ELF-1 (cell line): ENCODE data around the gene DHX32.

ENCODE experiments used
- DNase-seq: peaks from one replicate; pipeline ENCODE4 v3.0.0-alpha.2; 2016; ENCODE audit warnings: low read depth, low spot score

The DHX32 gene

GRCh38 chr10:125802739-125803138 is 78.4 kb downstream of the DHX32 start:
- DNase-seq = no peak

GRCh38 chr10:125802131-125802530 is 79.0 kb downstream of the DHX32 start:
- no peak for DNase-seq

GRCh38 chr10:125801574-125801973 is 79.5 kb downstream of the DHX32 start:
- DNase-seq = no peak

GRCh38 chr10:125799451-125800182 is 81.5 kb downstream of the DHX32 start:
- DNase-seq = no peak

GRCh38 chr10:125797994-125798662 is 83.0 kb downstream of the DHX32 start:
- no peak for DNase-seq

- DNase-seq = no peak
Observed at GRCh38 chr10:125797424-125797823, 83.7 kb downstream of the DHX32 start.

- DNase-seq = no peak
Observed at GRCh38 chr10:125795637-125796190, 85.4 kb downstream of the DHX32 start.

GRCh38 chr10:125795128-125795527 is 86.0 kb downstream of the DHX32 start:
- DNase-seq = no peak

- DNase-seq = no peak
Observed at GRCh38 chr10:125792342-125793300, 88.5 kb downstream of the DHX32 start.

GRCh38 chr10:125788156-125789034 is 92.7 kb downstream of the DHX32 start:
- DNase-seq = no peak
